Measurements from ENCODE around the gene POLR2H. TPM values are rescaled to one million over a fixed set of nuclear protein-coding genes. Genes with fewer than 3 reads are reported as not detected.
A peak's percentile ranks its signal among the peaks of the same experiment; 100 is the strongest.

The POLR2H gene
- total and polyA plus RNA-seq, 2 of the 4 experiments (the other 2 are of a cell fraction), result 47.7 to 130 TPM

DNA sequence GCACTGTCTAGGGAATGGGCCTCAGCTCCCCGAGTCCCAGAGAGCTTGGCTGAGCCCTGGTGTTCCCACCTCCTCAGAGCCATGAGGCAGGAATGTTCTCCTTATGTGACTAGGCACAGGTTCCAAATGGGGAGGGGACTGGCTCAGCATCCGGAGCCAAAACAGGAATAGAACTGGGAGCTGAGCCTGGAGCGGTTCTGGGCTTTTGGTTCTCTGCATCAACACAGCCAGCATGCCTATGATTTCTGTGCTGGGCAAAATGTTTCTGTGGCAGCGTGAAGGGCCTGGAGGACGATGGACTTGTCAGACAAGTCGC lies 24.2 kb upstream of the POLR2H start, which contains the start of gene FAM131A:
FAM131A (plus strand) TSS at position 202 of the 316 bp plus-strand sequence; CDS start at position 233, 31 bp downstream.
- in situ Hi-C loops (cut with MboI; ENCODE audit: low sequenced_read_pairs) (no loop called here), dilution Hi-C loops (cut with HindIII; ENCODE audit: low sequenced_read_pairs, unreplicated experiment) (no loop called here), intact Hi-C loops (cut with micrococcal nuclease) (no loop called here)
- ChIA-PET CTCF (interaction anchor here (1.1 kb wide), 1 partner anchor 8 kb away, joined by 4 read pairs; no protein-coding TSS in a partner anchor), POLR2A (ENCODE audit: unreplicated experiment) (interaction anchor here (2.2 kb wide), 1 partner anchor 22 kb away, joined by 5 read pairs; no protein-coding TSS in a partner anchor)
- peak within 1 kb of the TSS; percentile 34 for H3K14ac ChIP-seq (replicated peaks; ENCODE audit: low read depth, low read length)
- H3K9me1 ChIP-seq (ENCODE audit: insufficient read depth, low read length), result peaks cover 30% of the 10 kb centered on the region
- peak within 1 kb of the TSS; percentile 8 to 72; a peak in 3 of 4 replicates for H4K8ac ChIP-seq (ENCODE audit: low read depth in 2 of 2, low read length in 2 of 2)
- H2BK120ac ChIP-seq (ENCODE audit: low read depth, low read length), result peak within 1 kb of the TSS; percentile 11; the same call in 1 of the 2 replicates
- peak within 1 kb of the TSS; percentile 68 for H3K23ac ChIP-seq (ENCODE audit: low read depth, low read length)
- peaks cover 38% of the 10 kb centered on the region for H3K4me1 ChIP-seq (ENCODE audit: control insufficient read depth, insufficient read depth, low read length)
- no peak within 1 kb of the TSS for H3K18ac ChIP-seq (ENCODE audit: low read depth, low read length)
- H2AFZ ChIP-seq (replicated peaks; ENCODE audit: low read length, poor library complexity), result peak within 1 kb of the TSS; percentile 88
- H3K9me3 ChIP-seq (ENCODE audit: control insufficient read depth, insufficient read depth, low read length), result no peaks in the 10 kb centered on the region
- H4K91ac ChIP-seq (ENCODE audit: insufficient read depth, low read depth, low read length), result peak within 1 kb of the TSS; percentile 49
- H3K56ac ChIP-seq (ENCODE audit: extremely low read depth, insufficient read depth, low read length), result peak within 1 kb of the TSS; percentile 36; the same call in 1 of the 2 replicates
- peak within 1 kb of the TSS; percentile 91 for H3K4me3 ChIP-seq (ENCODE audit: insufficient read depth, low read depth, low read length)
- TF ChIP-seq CEBPB (IDR thresholded peaks at IDR 0.05; ENCODE audit: low read depth, low read length) (no peak), RFX5 (IDR thresholded peaks at IDR 0.05; ENCODE audit: low read depth, low read length) (no peak), BHLHE40 (IDR thresholded peaks at IDR 0.05; ENCODE audit: low read depth, low read length) (no peak), MAZ (IDR thresholded peaks at IDR 0.05; ENCODE audit: borderline replicate concordance, low read depth, low read length) (no peak), RCOR1 (IDR thresholded peaks at IDR 0.05; ENCODE audit: insufficient replicate concordance, low read length) (no peak), RAD21 (IDR thresholded peaks at IDR 0.05; ENCODE audit: low read length) (no peak), FOS (IDR thresholded peaks at IDR 0.05; ENCODE audit: low read depth, low read length) (no peak), NFE2L2 (IDR thresholded peaks at IDR 0.05; ENCODE audit: low read depth, low read length) (no peak), CHD1 (IDR thresholded peaks at IDR 0.05; ENCODE audit: low read depth, low read length) (no peak)
- TF ChIP-seq, protein P1, sequence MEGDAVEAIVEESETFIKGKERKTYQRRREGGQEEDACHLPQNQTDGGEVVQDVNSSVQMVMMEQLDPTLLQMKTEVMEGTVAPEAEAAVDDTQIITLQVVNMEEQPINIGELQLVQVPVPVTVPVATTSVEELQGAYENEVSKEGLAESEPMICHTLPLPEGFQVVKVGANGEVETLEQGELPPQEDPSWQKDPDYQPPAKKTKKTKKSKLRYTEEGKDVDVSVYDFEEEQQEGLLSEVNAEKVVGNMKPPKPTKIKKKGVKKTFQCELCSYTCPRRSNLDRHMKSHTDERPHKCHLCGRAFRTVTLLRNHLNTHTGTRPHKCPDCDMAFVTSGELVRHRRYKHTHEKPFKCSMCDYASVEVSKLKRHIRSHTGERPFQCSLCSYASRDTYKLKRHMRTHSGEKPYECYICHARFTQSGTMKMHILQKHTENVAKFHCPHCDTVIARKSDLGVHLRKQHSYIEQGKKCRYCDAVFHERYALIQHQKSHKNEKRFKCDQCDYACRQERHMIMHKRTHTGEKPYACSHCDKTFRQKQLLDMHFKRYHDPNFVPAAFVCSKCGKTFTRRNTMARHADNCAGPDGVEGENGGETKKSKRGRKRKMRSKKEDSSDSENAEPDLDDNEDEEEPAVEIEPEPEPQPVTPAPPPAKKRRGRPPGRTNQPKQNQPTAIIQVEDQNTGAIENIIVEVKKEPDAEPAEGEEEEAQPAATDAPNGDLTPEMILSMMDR (conservative IDR thresholded peaks at IDR 0.05; ENCODE audit: low read depth, low read length), result no peak
- TF ChIP-seq, protein P2, sequence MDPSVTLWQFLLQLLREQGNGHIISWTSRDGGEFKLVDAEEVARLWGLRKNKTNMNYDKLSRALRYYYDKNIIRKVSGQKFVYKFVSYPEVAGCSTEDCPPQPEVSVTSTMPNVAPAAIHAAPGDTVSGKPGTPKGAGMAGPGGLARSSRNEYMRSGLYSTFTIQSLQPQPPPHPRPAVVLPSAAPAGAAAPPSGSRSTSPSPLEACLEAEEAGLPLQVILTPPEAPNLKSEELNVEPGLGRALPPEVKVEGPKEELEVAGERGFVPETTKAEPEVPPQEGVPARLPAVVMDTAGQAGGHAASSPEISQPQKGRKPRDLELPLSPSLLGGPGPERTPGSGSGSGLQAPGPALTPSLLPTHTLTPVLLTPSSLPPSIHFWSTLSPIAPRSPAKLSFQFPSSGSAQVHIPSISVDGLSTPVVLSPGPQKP (IDR thresholded peaks at IDR 0.05; ENCODE audit: borderline replicate concordance, low read depth, low read length), result no peak
- TF ChIP-seq, protein P3, sequence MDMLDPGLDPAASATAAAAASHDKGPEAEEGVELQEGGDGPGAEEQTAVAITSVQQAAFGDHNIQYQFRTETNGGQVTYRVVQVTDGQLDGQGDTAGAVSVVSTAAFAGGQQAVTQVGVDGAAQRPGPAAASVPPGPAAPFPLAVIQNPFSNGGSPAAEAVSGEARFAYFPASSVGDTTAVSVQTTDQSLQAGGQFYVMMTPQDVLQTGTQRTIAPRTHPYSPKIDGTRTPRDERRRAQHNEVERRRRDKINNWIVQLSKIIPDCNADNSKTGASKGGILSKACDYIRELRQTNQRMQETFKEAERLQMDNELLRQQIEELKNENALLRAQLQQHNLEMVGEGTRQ (IDR thresholded peaks at IDR 0.05; ENCODE audit: low read depth, low read length), result no peak
- H3K4ac ChIP-seq (ENCODE audit: low read depth, low read length), result peak within 1 kb of the TSS; percentile 62
- no peak within 1 kb of the TSS for H2BK15ac ChIP-seq (ENCODE audit: low read depth, low read length)
- H3K27ac ChIP-seq (ENCODE audit: insufficient read depth, low read length), result peak within 1 kb of the TSS; percentile 96
- 0 out of 2 replicates have a peak within 1 kb of the TSS, but pooled peaks have one; percentile 22 for H2BK20ac ChIP-seq (ENCODE audit: low read depth, low read length)
- 69% methylated on average over 4 of the region's 6 CpGs; no CpG with 5 or more reads in 1 of the 2 experiments for WGBS, 2 experiments (ENCODE audit: extremely low coverage in 2 of 2, insufficient read length in 1 of 2)
- peak within 1 kb of the TSS; percentile 54; the same call in 1 of the 2 replicates for H4K5ac ChIP-seq (ENCODE audit: low read depth, low read length)
- peak; percentile 28 for DNase-seq
- peak within 1 kb of the TSS; percentile 88 for H3K4me2 ChIP-seq (ENCODE audit: low read depth, low read length)
- peak within 1 kb of the TSS; percentile 84 for H3K9ac ChIP-seq (ENCODE audit: low read depth, low read length)
- peaks cover 23 to 87% of the 10 kb centered on the region in 2 experiments for H3K79me1 ChIP-seq (ENCODE audit: low read depth in 1 of 2, low read length in 2 of 2)
- BruUV-seq (replicated peaks), result no TSS peak
- H2AK9ac ChIP-seq (replicated peaks; ENCODE audit: low read depth, low read length, poor library complexity), result peak within 1 kb of the TSS; percentile 92
- H2BK5ac ChIP-seq (ENCODE audit: low read depth, low read length, poor library complexity, severe bottlenecking), result peak within 1 kb of the TSS; percentile 85
- H3K36me3 ChIP-seq (ENCODE audit: control insufficient read depth, insufficient read depth, low read length), result peaks cover 33% of the 10 kb centered on the region
- peak within 1 kb of the TSS; percentile 86 for H2AK5ac ChIP-seq (ENCODE audit: low read depth, low read length)
- peaks cover 51% of the 10 kb centered on the region for H4K20me1 ChIP-seq (ENCODE audit: insufficient read depth, low read length)
- no peak for ATAC-seq (ENCODE audit: low read depth)
- no peaks in the 10 kb centered on the region for H3K27me3 ChIP-seq (ENCODE audit: control insufficient read depth, insufficient read depth, low read length)

All from IMR-90 (cell line).